C4-2B (cell line): Measurements from ENCODE around the gene TMEM127.

Experiments
- H3K27ac ChIP-seq: fragments of 450-650 bp; 2 replicates; pipeline ENCODE4 v1.5.1; 2017
- CTCF ChIP-seq: fragments of 450-650 bp; conservative IDR thresholded peaks from 2 replicates; pipeline ENCODE4 v1.5.1; 2017; ENCODE audit warnings: mild to moderate bottlenecking
- ZFX ChIP-seq: fragments of 450-650 bp; IDR thresholded peaks from 2 replicates; pipeline ENCODE4 v1.6.1; 2017

TMEM127 gene

GRCh38 chr2:96201338-96201737 lies 64.5 kb downstream of the TMEM127 start:
- no peak overlapping the region for H3K27ac ChIP-seq
- TF ChIP-seq CTCF (no peak), ZFX (no peak)

GRCh38 chr2:96198921-96199320 lies 66.9 kb downstream of the TMEM127 start:
- no peak overlapping the region for H3K27ac ChIP-seq
- TF ChIP-seq ZFX (no peak), CTCF (no peak)
